ENCODE results near the gene ATF7IP2.
"Not testable (repeated sequence)": the region's sequence is repeated elsewhere in the genome, so short reads cannot be mapped to it uniquely, and the experiment has no call there.

The ATF7IP2 gene

DNA sequence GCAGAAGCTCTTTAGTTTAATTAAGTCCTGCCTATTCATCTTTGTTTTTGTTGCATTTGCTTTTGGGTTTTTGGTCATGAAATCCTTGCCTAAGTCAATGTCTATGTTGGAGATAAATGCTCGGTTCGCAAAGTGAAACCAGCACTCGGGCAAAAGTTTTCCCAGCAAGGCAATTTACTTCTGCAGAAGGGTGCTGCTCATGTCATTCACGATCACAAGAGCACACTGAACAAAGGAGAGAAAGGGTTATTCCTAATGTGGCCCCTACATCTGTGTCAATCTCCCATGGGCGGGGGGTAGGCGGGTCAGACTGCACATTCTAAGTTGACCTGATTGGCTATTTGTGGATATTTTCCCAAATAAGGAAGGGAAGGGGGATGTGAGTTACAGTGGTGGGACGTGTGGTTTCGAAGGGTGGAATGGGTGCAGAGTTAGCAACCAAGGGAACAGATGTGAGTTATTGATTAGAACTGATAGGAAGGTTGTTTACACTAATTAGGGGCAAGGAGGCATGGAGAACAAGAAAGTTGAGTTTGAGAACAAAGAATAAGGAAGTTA, 23.0 kb downstream of the ATF7IP2 start:
- TF ChIP-seq, protein P1, sequence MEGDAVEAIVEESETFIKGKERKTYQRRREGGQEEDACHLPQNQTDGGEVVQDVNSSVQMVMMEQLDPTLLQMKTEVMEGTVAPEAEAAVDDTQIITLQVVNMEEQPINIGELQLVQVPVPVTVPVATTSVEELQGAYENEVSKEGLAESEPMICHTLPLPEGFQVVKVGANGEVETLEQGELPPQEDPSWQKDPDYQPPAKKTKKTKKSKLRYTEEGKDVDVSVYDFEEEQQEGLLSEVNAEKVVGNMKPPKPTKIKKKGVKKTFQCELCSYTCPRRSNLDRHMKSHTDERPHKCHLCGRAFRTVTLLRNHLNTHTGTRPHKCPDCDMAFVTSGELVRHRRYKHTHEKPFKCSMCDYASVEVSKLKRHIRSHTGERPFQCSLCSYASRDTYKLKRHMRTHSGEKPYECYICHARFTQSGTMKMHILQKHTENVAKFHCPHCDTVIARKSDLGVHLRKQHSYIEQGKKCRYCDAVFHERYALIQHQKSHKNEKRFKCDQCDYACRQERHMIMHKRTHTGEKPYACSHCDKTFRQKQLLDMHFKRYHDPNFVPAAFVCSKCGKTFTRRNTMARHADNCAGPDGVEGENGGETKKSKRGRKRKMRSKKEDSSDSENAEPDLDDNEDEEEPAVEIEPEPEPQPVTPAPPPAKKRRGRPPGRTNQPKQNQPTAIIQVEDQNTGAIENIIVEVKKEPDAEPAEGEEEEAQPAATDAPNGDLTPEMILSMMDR (conservative IDR thresholded peaks at IDR 0.05; ENCODE audit: low read length), result no peak
- DNase-seq (ENCODE audit: low read depth), result no peak
- H3K4me3 ChIP-seq (ENCODE audit: low read length), result no peak overlapping the region

DNA sequence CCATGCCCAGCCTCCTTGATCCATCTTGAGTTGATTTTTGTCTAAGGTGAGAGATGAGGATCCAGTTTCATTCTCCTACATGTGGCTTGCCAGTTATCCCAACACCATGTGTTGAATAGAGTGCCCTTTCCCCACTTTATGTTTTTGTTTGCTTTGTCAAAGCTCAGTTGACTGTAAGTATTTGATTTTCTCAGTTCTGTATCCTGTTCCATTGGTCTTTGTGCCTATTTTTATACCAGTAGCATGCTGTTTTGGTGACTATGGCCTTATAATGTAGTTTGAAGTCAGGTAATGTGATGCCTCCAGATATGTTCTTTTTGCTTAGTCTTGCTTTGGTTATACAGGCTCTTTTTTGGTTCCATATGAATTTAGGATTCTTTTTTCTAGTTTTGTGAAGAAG, 23.9 kb downstream of the ATF7IP2 start:
- not testable (repeated sequence) for H3K4me3 ChIP-seq (ENCODE audit: low read length); DNase-seq (ENCODE audit: low read depth)

GRCh38 chr16:10410469-10410868, 24.6 kb downstream of the ATF7IP2 start:
- TF ChIP-seq, protein P1 (conservative IDR thresholded peaks at IDR 0.05; ENCODE audit: low read length), result no peak
- no peak for DNase-seq (ENCODE audit: low read depth)
- no peak overlapping the region for H3K4me3 ChIP-seq (ENCODE audit: low read length)

DNA sequence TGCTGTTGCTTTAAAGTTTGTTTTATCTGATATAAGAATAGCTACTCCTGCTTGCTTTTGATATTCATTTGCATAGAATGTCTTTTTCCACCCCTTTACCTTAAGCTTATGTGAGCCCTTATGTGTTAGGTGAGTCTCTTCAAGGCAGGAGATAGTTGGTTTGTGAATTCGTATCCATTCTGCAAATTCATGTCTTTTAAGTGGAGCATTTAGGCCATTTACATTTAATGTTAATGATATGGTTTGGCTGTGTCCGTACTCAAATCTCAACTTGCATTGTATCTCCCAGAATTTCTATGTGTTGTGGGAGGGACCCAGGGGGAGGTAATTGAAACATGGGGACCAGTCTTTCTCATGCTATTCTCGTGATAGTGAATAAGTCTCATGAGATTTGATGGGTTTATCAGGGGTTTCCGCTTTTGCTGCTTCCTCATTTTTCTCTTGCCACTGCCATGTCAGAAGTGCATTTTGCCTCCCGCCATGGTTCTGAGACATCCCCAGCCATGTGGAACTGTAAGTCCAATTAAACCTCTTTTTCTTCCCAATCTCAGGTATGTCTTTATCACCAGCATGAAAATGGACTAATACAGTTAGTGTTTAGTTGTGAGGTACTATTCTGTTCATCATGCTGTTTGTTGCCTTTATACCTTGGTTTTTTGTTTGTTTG, 27.2 kb downstream of the ATF7IP2 start:
- no peak for DNase-seq (ENCODE audit: low read depth)
- no peak overlapping the region for H3K4me3 ChIP-seq (ENCODE audit: low read length)
- TF ChIP-seq, protein P1 (conservative IDR thresholded peaks at IDR 0.05; ENCODE audit: low read length), result no peak

- not testable (repeated sequence) for H3K4me3 ChIP-seq (ENCODE audit: low read length); DNase-seq (ENCODE audit: low read depth)
These were observed 32.3 kb downstream of the ATF7IP2 start for GRCh38 chr16:10418204-10418603.

DNA sequence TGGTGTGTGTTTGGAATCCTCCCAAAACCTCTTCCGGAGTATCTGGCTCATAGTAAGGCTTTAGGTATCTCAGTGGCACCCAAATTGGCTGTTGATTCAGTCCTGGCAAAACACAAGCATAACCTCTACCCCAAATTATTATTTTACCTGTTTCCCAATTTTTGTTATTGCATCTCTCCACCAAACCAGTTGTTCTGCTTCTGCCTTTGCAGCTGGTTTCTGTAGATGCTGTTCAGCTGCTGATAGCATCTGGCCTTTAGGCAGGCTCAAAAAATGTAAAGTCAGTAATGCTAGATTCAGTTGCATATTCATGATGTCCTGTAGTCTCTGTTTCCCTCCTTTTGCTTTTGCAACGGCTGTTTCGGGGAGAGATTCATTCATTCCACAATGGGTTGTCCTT, 33.8 kb downstream of the ATF7IP2 start:
- TF ChIP-seq, protein P1 (conservative IDR thresholded peaks at IDR 0.05; ENCODE audit: low read length), result no peak
- DNase-seq (ENCODE audit: low read depth), result no peak
- H3K4me3 ChIP-seq (ENCODE audit: low read length), result no peak overlapping the region

- H3K4me3 ChIP-seq (ENCODE audit: low read length), result no peak overlapping the region
- no peak for DNase-seq (ENCODE audit: low read depth)
- TF ChIP-seq, protein P1 (conservative IDR thresholded peaks at IDR 0.05; ENCODE audit: low read length), result no peak
These were observed 35.7 kb downstream of the ATF7IP2 start for GRCh38 chr16:10421596-10421995.

- DNase-seq (ENCODE audit: low read depth), result no peak
- no peak overlapping the region for H3K4me3 ChIP-seq (ENCODE audit: low read length)
- TF ChIP-seq, protein P1 (conservative IDR thresholded peaks at IDR 0.05; ENCODE audit: low read length), result no peak
These were observed 42.7 kb downstream of the ATF7IP2 start for GRCh38 chr16:10428433-10429168.

DNA sequence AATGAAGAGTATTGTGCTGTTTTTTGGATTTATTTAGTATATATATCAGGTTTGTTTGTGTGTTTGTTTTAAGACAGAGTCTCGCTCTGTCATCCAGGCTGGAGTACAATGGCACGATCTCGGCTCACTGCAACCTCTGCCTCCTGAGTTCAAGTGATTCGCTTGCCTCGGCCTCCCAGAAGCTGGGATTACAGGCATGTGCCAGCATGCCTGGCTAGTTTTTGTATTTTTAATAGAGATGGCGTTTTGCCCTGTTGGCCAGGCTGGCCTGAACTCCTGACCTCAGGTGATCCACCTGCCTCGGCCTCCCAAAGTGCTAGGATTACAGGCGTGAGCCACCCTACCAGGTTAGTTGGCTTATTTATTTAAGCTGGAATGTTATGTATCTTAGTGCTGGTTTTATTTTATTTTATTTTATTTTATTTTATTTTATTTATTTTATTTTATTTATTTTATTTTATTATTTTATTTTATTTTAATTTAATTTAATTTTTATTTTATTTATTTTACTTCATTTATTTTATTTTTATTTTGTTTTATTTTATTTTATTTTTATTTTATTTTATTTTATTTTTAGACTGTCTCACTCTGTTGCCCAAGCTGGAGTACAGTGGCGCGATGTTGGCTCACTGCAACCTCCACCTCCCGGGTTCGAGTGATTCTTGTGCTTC, 43.6 kb downstream of the ATF7IP2 start:
- not testable (repeated sequence) for DNase-seq (ENCODE audit: low read depth); H3K4me3 ChIP-seq (ENCODE audit: low read length)

Measured in AG10803 (cell line).